ENCODE results near the gene RNF214. TPM values are rescaled to one million over a fixed set of nuclear protein-coding genes. Genes with fewer than 3 reads are reported as not detected.
"Not testable (repeated sequence)": the region's sequence is repeated elsewhere in the genome, so short reads cannot be mapped to it uniquely, and the experiment has no call there.

RNF214 gene
- total RNA-seq, 1 experiment from 2014 or later, result 10.1 TPM

DNA sequence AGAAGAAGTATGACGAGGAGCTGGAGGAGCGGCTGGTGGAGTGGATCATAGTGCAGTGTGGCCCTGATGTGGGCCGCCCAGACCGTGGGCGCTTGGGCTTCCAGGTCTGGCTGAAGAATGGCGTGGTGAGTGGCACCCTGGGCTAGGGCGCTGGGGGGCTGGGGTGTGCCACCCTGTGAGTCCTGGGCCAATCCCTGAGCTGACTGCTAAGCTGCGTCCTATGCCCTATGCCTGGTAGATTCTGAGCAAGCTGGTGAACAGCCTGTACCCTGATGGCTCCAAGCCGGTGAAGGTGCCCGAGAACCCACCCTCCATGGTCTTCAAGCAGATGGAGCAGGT, 29.4 kb upstream of the RNF214 start:
- no peaks in the 10 kb centered on the region for H3K27me3 ChIP-seq (ENCODE audit: control insufficient read depth, insufficient read depth, low read length)
- peaks cover 11% of the 10 kb centered on the region for H3K36me3 ChIP-seq (replicated peaks; ENCODE audit: control insufficient read depth, insufficient read depth, low read length)
- H3K4me3 ChIP-seq (ENCODE audit: insufficient read depth, low read depth, low read length), result no peak overlapping the region
- DNase-seq, result no peak

DNA sequence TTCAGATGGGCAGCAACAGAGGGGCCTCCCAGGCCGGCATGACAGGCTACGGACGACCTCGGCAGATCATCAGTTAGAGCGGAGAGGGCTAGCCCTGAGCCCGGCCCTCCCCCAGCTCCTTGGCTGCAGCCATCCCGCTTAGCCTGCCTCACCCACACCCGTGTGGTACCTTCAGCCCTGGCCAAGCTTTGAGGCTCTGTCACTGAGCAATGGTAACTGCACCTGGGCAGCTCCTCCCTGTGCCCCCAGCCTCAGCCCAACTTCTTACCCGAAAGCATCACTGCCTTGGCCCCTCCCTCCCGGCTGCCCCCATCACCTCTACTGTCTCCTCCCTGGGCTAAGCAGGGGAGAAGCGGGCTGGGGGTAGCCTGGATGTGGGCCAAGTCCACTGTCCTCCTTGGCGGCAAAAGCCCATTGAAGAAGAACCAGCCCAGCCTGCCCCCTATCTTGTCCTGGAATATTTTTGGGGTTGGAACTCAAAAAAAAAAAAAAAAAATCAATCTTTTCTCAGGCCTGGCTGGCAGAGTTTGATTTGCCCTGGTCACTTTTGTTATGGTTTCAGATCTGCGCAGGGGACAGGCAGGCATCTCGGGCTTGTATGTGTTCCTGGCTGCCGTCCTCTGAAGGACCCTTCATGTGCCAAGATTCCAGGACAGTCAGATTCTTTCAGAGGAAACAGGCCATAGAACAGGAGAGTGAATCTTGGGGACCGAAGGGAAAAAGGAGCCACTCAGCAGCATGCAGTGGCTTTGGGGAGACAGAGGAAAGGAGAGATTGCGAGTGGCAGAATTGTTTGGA, 28.0 kb upstream of the RNF214 start:
- H3K36me3 ChIP-seq (replicated peaks; ENCODE audit: control insufficient read depth, insufficient read depth, low read length), result peaks cover 11% of the 10 kb centered on the region
- no peak overlapping the region for H3K4me3 ChIP-seq (ENCODE audit: insufficient read depth, low read depth, low read length)
- peak; percentile 40 for DNase-seq
- H3K27me3 ChIP-seq (ENCODE audit: control insufficient read depth, insufficient read depth, low read length), result no peaks in the 10 kb centered on the region

DNA sequence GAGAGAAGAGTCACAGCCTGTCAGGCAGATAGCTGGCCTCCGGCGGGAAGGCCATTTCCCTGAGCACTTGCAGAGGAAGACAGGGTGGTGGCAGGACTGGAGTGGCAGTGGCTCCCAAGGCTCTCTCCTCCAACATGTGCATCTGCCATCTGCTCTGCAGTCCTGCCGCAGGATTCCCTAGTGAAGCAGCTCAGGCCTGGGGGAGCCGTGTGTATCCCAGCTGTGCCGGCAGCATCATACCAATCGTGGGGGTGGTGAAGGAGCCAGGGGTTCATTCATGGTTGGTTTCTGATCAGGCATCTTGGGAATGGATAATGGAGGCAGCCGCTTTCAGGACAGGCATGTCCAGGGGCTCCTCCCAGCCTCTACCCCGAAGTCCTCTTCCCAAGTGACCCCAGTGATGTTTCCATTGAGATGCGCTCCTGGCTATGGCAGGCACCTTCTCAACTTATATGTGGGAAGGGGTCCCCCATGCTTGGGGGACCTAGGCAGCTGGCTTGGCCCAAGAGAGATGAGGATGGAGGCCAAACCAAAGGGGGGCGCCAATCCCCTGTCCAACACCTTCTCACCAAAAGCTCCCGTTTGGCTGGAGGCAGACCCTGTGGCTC, 27.2 kb upstream of the RNF214 start:
- Histone ChIP-seq H3K36me3 (replicated peaks; ENCODE audit: control insufficient read depth, insufficient read depth, low read length) (peaks cover 11% of the 10 kb centered on the region), H3K27me3 (ENCODE audit: control insufficient read depth, insufficient read depth, low read length) (no peaks in the 10 kb centered on the region), H3K4me3 (ENCODE audit: insufficient read depth, low read depth, low read length) (no peak overlapping the region)
- peak; percentile 60 for DNase-seq

DNA sequence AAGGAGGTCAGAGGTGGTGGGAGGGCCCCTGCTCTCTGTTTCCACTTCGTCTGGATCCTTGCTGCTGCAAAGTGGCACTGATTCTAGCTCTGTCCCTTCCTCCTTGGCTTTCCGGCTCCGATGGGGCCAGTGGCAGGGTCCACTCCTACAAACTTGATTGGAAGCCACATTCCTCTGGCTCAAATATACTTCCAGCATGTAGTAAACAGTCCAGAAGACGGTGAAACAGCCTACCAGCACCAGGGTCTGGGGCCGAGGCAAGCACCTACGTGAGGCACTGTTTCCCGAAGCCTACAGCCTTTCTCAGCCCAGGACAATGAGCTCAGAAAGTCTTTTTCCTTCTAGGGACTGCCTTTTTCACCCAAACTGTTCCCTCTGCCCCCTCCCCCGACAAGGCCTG, 26.4 kb upstream of the RNF214 start:
- DNase-seq; H3K27me3 ChIP-seq (ENCODE audit: control insufficient read depth, insufficient read depth, low read length); H3K4me3 ChIP-seq (ENCODE audit: insufficient read depth, low read depth, low read length): not testable (repeated sequence)
- H3K36me3 ChIP-seq (replicated peaks; ENCODE audit: control insufficient read depth, insufficient read depth, low read length), result peaks cover 11% of the 10 kb centered on the region

DNA sequence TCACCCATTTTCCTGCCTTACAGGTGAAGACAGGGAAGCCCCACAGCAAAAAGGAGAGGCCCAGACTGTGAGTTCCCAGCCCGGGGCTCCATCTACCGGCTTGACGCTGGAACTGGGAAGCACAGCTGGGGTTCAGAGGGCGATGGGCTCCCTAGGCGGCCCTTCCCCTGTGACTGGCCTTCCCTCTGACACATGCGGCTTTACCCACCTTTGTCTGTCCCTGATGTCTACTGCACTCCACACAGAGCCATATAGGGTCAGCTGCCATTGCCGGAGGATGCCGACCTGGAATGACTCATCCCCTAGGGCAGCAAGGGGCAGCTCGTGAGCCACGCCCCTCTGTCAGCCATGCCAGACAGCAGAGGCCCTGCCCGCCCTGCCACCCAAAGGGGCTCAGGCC, 25.6 kb upstream of the RNF214 start:
- not testable (repeated sequence) for H3K27me3 ChIP-seq (ENCODE audit: control insufficient read depth, insufficient read depth, low read length); DNase-seq; H3K4me3 ChIP-seq (ENCODE audit: insufficient read depth, low read depth, low read length)
- H3K36me3 ChIP-seq (replicated peaks; ENCODE audit: control insufficient read depth, insufficient read depth, low read length), result peaks cover 11% of the 10 kb centered on the region

DNA sequence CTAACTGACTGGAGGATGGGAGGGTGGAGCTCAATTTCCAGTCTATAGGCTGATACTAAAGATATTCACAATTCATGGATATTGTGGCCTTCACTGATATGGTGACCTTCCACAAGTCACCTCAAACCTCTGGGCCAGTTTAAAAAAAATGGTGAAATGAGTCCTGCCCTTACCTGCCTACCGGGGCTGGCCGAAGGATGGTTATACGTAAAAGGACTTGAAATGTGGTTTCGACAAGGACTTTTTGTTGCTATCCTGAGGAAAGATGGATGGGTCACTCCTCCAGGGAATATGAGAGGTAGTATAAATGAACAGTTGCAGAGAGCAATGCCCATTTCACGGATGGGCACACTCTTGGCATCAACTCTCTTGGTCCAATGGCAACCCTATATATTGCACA, 25.0 kb upstream of the RNF214 start:
- H3K27me3 ChIP-seq (ENCODE audit: control insufficient read depth, insufficient read depth, low read length); H3K4me3 ChIP-seq (ENCODE audit: insufficient read depth, low read depth, low read length); H3K36me3 ChIP-seq (replicated peaks; ENCODE audit: control insufficient read depth, insufficient read depth, low read length); DNase-seq: not testable (repeated sequence)

DNA sequence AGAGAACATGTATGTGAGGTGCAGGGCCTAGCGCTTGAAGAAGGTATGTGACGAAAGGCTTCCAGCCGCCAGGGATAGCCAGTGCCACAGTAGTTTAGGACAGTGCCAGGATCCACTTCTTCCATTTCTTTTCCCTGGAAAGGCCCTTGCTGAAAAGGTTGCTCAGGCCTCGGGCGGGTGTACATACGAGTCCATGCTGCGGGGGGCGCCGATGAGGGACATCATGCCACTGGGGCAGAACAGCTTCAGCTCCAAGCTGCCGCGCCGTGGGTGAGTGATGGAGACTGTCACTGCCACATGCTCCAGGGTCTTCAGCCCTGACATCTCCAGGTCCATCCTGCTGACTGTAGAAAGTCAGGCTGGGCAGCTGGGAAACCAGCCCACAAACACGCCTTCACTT, 23.8 kb upstream of the RNF214 start:
- H3K27me3 ChIP-seq (ENCODE audit: control insufficient read depth, insufficient read depth, low read length); H3K4me3 ChIP-seq (ENCODE audit: insufficient read depth, low read depth, low read length); DNase-seq: not testable (repeated sequence)
- H3K36me3 ChIP-seq (replicated peaks; ENCODE audit: control insufficient read depth, insufficient read depth, low read length), result peaks cover 10% of the 10 kb centered on the region

DNA sequence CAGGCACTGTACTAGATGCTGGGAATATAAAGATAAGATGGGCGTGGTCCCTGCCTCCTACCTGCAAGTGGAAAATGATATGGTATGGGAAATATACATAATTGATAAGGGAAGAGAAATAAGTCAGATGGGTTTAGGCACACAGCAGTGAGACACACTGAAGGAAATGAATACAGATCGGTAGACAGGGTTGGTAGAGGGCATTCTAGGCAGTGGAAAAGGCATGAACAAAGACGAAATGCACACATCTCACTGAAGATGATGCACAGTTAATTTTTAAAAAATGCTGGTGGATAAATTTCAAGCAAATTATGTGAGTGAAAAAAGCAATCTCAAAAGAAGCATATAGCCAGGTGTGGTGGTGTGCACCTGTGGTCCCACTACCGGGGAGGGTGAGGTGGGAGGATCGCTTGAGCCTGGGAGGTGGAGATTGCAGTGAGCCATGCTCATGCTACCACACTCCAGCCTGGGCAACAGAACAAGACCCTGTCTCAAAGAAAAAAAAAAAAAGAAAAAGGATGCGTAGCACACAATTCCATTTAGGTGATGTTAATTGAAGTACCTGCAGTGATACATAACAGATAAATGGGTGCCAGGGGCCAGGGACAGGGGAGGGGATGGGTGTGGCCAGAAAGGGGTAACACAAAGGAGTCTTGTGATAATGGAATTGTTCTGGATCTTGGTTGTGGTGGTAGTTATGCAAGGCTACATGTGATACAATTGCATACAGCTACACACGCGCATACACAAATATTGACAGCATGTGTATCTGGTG, 22.9 kb upstream of the RNF214 start:
- H3K36me3 ChIP-seq (replicated peaks; ENCODE audit: control insufficient read depth, insufficient read depth, low read length); H3K27me3 ChIP-seq (ENCODE audit: control insufficient read depth, insufficient read depth, low read length); DNase-seq; H3K4me3 ChIP-seq (ENCODE audit: insufficient read depth, low read depth, low read length): not testable (repeated sequence)

DNA sequence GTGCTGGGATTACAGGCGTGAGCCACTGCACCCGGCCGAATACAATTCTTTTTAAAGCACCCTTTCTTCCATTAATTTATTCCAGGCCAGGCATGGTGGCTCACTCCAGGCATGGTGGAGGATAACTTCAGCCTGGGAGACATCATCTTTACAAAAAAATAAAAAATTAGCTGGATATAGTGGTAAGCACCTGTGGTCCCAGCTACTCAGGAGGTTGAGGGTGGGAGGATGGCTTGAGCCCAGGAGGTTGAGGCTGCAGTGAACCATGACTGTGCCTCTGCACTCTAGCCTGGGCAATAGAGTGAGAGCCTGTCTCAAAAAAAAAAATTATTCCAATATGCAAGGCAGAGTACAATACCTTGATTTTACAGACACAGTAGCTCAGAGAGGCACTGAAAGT, 21.9 kb upstream of the RNF214 start:
- H3K27me3 ChIP-seq (ENCODE audit: control insufficient read depth, insufficient read depth, low read length), result no peaks in the 10 kb centered on the region
- no peak for DNase-seq
- no peak overlapping the region for H3K4me3 ChIP-seq (ENCODE audit: insufficient read depth, low read depth, low read length)
- peaks cover 1% of the 10 kb centered on the region for H3K36me3 ChIP-seq (replicated peaks; ENCODE audit: control insufficient read depth, insufficient read depth, low read length)

DNA sequence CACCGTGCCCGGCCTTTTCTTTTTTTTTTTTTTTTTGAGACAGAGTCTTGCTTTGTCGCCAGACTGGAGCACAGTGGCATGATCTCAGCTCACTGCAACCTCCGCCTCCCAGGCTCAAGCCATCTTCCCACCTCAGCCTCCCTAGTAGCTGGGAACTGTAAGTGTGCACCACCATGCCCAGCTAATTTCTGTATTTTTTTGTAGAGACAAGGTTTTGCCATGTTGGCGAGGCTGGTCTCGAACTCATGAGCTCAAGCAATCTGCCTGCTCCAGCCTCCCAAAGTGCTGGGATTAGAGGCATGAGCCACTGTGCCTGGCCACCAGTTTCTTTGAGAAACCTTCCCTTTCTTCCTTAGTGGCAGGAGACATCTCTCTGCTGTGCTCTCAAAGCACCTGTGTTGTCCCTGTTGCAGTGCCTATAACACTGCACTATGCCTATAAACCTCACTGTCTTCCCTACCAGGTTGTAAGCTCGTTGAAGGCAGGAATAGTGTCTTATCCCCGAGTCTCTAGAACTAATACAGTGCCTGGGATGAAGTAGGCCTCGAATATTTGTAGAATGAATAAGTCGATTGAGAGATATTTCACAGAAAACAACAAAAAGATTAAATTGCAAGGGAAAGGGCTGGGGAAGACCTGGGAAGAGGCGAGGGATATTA, 19.6 kb upstream of the RNF214 start:
- H3K27me3 ChIP-seq (ENCODE audit: control insufficient read depth, insufficient read depth, low read length), result no peaks in the 10 kb centered on the region
- no peak for DNase-seq
- H3K4me3 ChIP-seq (ENCODE audit: insufficient read depth, low read depth, low read length), result no peak overlapping the region
- peaks cover 6% of the 10 kb centered on the region for H3K36me3 ChIP-seq (replicated peaks; ENCODE audit: control insufficient read depth, insufficient read depth, low read length)

DNA sequence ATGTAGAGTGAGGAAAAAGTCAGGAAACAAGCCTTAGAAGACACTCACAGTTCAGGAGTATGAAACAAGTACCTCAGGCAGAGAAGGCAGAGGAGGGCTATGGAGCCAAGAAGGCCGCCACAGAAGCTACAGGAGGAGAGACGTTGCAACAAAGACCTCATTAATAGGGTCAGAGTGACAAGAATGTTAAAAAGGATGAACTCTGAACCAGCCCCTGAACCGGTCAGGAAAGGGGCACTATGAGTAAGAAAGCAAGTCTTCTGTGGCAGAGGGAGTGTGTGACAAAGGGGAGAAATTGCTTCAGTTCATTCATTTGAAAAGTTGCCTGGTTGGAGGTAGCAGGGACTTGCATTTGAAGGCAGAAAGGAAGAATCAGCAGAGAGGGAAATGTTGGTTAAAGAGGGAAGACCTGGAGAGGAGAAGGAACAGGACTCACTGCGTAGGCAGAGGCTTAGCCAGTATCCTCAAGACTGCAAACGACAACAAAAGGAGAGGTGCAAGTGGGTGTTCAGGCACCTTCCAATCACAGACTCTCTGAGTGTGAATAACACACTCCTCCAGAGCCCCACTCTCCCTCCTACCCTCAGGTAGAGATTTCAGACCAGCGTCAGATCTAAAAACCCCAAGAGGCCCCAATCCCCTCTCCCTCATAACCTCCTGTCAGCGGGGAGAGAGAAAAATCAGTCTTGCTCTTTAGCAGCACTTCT, 17.9 kb upstream of the RNF214 start:
- DNase-seq, result no peak
- no peak overlapping the region for H3K4me3 ChIP-seq (ENCODE audit: insufficient read depth, low read depth, low read length)

DNA sequence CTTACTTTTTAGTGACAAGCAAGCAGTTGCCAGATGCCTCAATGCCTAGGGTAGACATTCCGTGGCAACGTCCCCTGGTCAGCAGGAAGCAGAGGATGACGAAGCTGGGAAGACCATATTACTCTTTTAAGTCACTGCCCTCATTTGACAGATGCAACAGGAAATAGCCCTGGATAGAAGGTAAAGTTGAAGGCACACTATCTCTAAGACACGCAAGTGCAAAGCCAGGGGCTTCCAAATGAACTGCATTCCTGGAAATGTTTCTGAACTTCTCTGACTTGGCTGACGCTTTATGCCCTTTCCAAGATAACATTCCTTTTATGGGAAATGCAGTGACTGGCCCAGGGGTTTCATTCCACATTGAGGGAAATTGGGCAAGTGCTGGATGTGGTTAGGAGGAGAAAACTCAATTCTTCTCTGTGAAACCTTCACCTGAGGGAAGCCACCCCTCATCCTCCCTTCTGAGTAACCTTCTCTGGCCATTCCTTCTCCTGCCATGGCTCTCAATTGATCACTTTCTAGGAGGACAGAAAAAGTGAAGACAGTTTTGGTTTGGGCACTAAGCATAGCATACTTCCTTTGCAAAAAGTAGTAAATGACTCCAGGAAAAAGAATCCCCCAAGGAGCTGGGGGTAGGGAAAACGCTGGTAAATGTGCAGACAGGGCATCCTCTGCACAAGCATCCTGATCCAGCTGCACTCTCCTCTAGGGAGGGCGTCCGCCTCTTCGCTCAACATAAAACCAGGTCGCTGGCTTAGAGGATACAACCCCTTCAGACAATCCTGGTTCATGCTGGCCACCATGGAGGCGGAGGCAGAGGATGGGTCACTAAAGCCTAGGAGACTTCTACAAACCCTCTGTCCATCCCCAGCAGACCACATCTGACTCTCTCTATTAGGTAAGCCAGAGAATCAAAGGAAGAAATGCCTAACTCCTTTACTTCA, 15.1 kb upstream of the RNF214 start:
- Histone ChIP-seq H3K27me3 (ENCODE audit: control insufficient read depth, insufficient read depth, low read length) (no peaks in the 10 kb centered on the region), H3K36me3 (replicated peaks; ENCODE audit: control insufficient read depth, insufficient read depth, low read length) (peaks cover 13% of the 10 kb centered on the region), H3K4me3 (ENCODE audit: insufficient read depth, low read depth, low read length) (no peak overlapping the region)
- DNase-seq, result no peak

More for the DNA sequence above, 17.9 kb upstream of the RNF214 start:
- H3K27me3 ChIP-seq (ENCODE audit: control insufficient read depth, insufficient read depth, low read length), result no peaks in the 10 kb centered on the region
- peaks cover 13% of the 10 kb centered on the region for H3K36me3 ChIP-seq (replicated peaks; ENCODE audit: control insufficient read depth, insufficient read depth, low read length)

DNA sequence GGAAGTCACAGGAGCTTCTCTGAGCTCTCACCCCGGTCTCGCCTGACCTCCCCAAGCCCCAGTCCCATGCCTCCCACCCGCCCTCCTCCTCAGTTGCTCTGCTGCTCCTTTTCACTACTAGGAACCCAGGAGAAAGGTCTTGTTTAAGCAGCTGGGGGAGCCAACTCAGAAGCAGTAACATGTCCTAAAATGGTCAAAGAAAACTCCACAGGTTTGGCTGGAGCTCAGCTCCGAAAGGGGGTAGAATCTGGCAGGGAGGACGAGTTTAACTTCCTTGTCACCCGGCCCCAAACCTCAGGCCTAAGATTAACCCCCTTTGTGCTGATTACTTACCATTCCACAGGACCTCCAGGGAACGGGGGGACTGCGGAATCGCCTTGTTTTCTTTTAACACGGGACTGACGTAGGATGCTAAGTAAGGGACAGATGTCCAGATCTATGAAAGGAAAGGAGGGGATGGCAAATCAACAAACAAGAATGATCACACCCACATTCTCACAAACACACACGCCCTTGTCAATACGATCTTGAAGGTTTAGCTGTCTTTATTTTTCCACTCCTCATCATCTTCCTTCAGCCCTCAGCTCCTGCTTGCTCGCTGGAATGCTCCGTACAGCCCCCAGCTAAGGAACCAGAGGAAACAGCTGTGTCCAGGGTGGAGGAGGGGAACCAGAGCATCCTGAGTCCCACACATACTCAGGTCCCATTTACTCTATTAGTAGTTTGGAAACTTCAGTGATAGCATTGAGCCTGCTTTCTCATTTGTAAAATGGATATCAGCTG, 14.1 kb upstream of the RNF214 start:
- DNase-seq, result no peak
- peaks cover 13% of the 10 kb centered on the region for H3K36me3 ChIP-seq (replicated peaks; ENCODE audit: control insufficient read depth, insufficient read depth, low read length)
- H3K27me3 ChIP-seq (ENCODE audit: control insufficient read depth, insufficient read depth, low read length), result no peaks in the 10 kb centered on the region
- no peak overlapping the region for H3K4me3 ChIP-seq (ENCODE audit: insufficient read depth, low read depth, low read length)

All from H7 (cell line).